H1 (cell line): Measurements from ENCODE around the gene AOC1.

ENCODE experiments used
- CBX8 ChIP-seq: fragments of 300-800, 300-1000 bp; sonication (generic); IDR thresholded peaks from 2 replicates; pipeline ENCODE4 v1.7.1; 2016; ENCODE audit warnings: low read depth, low read length, borderline replicate concordance
- CHD2 ChIP-seq: IDR thresholded peaks from 2 replicates; pipeline ENCODE4 v1.6.1; 2012; ENCODE audit warnings: low read length, improper control_type of control experiment
- CTCF ChIP-seq, 3 experiments: IDR thresholded peaks; 1 replicate in 2 of 3; 2 replicates in 1 of 3; pipeline versions ENCODE4 v1.5.1 to v1.6.1; 2011; ENCODE audit warnings: low read length in 3 of 3, mild to moderate bottlenecking in 3 of 3, inconsistent platforms in 2 of 3, low read depth in 1 of 3, moderate library complexity in 1 of 3; ENCODE audit not compliant: insufficient read depth in 1 of 3; ENCODE audit errors: control extremely low read depth in 1 of 3
- EP300 ChIP-seq, 2 experiments: IDR thresholded peaks; 1 replicate in 1 of 2; 2 replicates in 1 of 2; pipeline ENCODE4 v1.6.1; 2011 to 2012; ENCODE audit warnings: low read depth in 2 of 2, low read length in 2 of 2, mild to moderate bottlenecking in 2 of 2, borderline replicate concordance in 1 of 2, inconsistent platforms in 1 of 2, moderate library complexity in 1 of 2
- EZH2 ChIP-seq: fragments of 200-600 bp; sonication (generic); IDR thresholded peaks from 2 replicates; pipeline ENCODE4 v1.7.1; 2012; ENCODE audit warnings: low read depth, mild to moderate bottlenecking, moderate library complexity, low read length, inconsistent platforms; ENCODE audit not compliant: severe bottlenecking
- HDAC6 ChIP-seq: IDR thresholded peaks from one replicate; pipeline ENCODE4 v1.7.1; 2012; ENCODE audit warnings: low read depth, mild to moderate bottlenecking, inconsistent platforms, low read length, moderate library complexity
- RAD21 ChIP-seq, 2 experiments: IDR thresholded peaks in 1 of 2; conservative IDR thresholded peaks in 1 of 2; 2 replicates each; pipeline ENCODE4 v1.6.1; 2011; ENCODE audit warnings: low read depth in 2 of 2, low read length in 2 of 2, improper control_type of control experiment in 1 of 2, inconsistent platforms in 1 of 2, mild to moderate bottlenecking in 1 of 2, moderate library complexity in 1 of 2
- SP4 ChIP-seq: IDR thresholded peaks from 2 replicates; pipeline ENCODE4 v1.6.1; 2012; ENCODE audit warnings: low read length, inconsistent platforms
- SUZ12 ChIP-seq: fragments of 200-600 bp; sonication (generic); IDR thresholded peaks from 2 replicates; pipeline ENCODE4 v1.6.1; 2012; ENCODE audit warnings: mild to moderate bottlenecking, inconsistent platforms, low read length, moderate library complexity, mixed read lengths

- TF ChIP-seq SUZ12, result no peak
- TF ChIP-seq EP300 (IDR thresholded peaks at IDR 0.05; ENCODE audit: borderline replicate concordance in 1 of 2, low read depth in 2 of 2, low read length in 2 of 2), result no peak
- no peak for TF ChIP-seq CTCF (IDR thresholded peaks at IDR 0.05; ENCODE audit: control extremely low read depth in 1 of 3, insufficient read depth in 1 of 3, low read depth in 1 of 3, low read length in 3 of 3)
- no peak for TF ChIP-seq EZH2
- TF ChIP-seq CBX8, result no peak
- no peak for TF ChIP-seq CHD2
- TF ChIP-seq SP4, result no peak
- TF ChIP-seq HDAC6, result no peak
- no peak for TF ChIP-seq RAD21 (IDR thresholded peaks at IDR 0.05 in 1 of 2, conservative IDR thresholded peaks at IDR 0.05 in 1 of 2; ENCODE audit: low read depth in 2 of 2, low read length in 2 of 2)
These were observed 11.6 kb downstream of the AOC1 start for GRCh38 chr7:150863946-150864345.
